Brain microvascular endothelial cell (primary cell): ENCODE results near the gene TIGAR.

Source experiments
- DNase-seq: peaks from one replicate; pipeline ENCODE4 v3.0.0-alpha.2; 2020
- H3K27ac ChIP-seq: fragments of 250-450 bp; sonication (Bioruptor Pico); 2 replicates; pipeline ENCODE4 v1.5.1; 2020; ENCODE audit warnings: mild to moderate bottlenecking, moderate library complexity
- H3K27me3 ChIP-seq: fragments of 250-450 bp; sonication (Bioruptor Pico); replicated peaks from 2 replicates; pipeline ENCODE4 v1.5.1; 2020; ENCODE audit warnings: mild to moderate bottlenecking
- H3K36me3 ChIP-seq: fragments of 250-450 bp; sonication (Bioruptor Pico); replicated peaks from 2 replicates; pipeline ENCODE4 v1.5.1; 2020; ENCODE audit warnings: mild to moderate bottlenecking
- H3K4me3 ChIP-seq: 2 replicates; pipeline ENCODE4 v1.5.1; 2011; ENCODE audit warnings: low read depth, mild to moderate bottlenecking, control low read depth, low read length, moderate library complexity
- in situ Hi-C: cut with HindIII; loops from 2 replicates; pipeline ENCODE4 v1.10.0; 2017; ENCODE audit warnings: low sequenced_read_pairs, low pct_ligation_motif_present
- TF ChIP-seq, protein P1 (sequence below): IDR thresholded peaks from 2 replicates; pipeline ENCODE4 v1.5.1; 2011; ENCODE audit warnings: low read depth, mild to moderate bottlenecking, moderate library complexity, low read length, control low read depth, inconsistent platforms; ENCODE audit errors: missing control alignments

TIGAR gene

DNA sequence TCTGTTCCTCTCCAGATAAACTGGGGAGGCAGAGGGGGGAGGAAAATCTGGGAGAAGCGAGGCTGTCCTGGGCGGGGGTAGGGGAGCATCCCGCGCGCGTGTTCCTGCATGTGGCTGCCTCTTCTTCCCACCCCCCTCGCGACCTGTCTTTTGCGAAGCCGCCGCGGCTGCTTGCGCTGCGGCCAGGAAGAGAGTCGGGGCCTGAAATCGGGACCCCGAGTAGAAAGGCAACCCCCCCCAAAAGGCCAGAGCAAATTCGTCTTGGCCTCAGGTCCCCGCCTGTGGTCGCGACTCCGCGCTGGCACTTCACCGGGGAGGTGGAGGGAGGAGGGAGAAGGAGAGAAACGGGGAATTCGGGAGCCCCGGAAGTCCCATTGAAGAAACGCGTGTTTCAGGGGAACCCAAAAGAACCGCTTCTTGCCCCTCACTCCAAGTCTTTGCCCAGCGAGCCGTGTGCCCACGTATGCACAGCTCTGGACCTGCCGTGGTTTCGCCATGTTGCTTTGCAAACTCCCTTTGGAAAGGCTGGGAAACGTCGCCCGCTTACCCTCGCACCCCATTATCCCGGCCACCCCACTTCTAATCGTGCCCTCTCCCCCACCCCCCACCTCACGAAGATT lies 46.5 kb upstream of the TIGAR start:
- H3K36me3 ChIP-seq: no peaks in the 10 kb centered on the region
- H3K27ac ChIP-seq: no peak overlapping the region
- TF ChIP-seq, protein P1, sequence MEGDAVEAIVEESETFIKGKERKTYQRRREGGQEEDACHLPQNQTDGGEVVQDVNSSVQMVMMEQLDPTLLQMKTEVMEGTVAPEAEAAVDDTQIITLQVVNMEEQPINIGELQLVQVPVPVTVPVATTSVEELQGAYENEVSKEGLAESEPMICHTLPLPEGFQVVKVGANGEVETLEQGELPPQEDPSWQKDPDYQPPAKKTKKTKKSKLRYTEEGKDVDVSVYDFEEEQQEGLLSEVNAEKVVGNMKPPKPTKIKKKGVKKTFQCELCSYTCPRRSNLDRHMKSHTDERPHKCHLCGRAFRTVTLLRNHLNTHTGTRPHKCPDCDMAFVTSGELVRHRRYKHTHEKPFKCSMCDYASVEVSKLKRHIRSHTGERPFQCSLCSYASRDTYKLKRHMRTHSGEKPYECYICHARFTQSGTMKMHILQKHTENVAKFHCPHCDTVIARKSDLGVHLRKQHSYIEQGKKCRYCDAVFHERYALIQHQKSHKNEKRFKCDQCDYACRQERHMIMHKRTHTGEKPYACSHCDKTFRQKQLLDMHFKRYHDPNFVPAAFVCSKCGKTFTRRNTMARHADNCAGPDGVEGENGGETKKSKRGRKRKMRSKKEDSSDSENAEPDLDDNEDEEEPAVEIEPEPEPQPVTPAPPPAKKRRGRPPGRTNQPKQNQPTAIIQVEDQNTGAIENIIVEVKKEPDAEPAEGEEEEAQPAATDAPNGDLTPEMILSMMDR: no peak
- in situ Hi-C loops: no loop called here
- H3K27me3 ChIP-seq: peaks cover 62% of the 10 kb centered on the region
- no peak for DNase-seq
- H3K4me3 ChIP-seq: peak overlapping the region; percentile 37

DNA sequence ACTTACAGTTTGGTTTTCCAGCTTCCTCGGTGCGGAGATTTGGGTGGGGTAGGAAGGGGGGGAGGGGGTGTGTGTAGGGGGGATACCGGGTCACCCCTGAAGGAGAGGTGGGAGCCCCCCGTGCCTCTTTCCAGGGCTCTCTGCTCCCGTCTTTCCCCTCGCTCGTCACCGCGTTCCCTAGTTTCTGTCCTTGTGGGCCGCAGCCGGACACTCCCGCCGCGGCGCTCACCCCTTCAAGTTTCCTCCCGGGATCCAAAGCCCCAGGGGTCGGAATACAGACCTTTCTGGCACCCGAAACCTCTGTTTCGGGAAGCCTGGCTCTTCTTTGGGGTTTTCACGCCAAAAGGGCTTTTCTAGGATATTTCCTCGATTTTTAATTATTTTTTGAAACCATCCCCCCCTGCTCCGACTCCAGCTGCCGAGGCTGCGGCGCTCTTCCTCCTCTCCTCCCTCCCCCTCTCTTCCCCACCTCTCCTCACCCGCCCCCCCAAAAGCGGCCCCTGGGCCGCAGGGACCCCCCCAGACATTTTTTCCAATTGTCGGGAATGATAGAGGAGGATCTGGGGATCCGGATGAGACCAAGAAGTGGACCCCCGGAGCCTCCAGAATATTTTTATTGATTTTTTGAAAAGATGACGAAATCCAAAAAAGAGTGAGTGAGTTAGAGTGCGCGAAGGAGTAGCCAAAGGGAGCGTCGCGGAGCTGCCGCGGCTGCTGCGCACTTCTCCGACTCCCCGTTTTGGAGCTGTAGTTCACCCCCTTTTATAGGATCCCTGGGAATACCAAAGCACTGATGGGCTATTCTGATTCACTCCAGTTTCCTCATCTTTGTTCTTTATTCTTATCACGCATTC lies 45.8 kb upstream of the TIGAR start:
- TF ChIP-seq, protein P1: no peak
- Histone ChIP-seq H3K27ac (no peak overlapping the region), H3K27me3 (peaks cover 56% of the 10 kb centered on the region), H3K36me3 (no peaks in the 10 kb centered on the region), H3K4me3 (peak overlapping the region; percentile 37)
- no peak for DNase-seq
- in situ Hi-C loops: no loop called here

DNA sequence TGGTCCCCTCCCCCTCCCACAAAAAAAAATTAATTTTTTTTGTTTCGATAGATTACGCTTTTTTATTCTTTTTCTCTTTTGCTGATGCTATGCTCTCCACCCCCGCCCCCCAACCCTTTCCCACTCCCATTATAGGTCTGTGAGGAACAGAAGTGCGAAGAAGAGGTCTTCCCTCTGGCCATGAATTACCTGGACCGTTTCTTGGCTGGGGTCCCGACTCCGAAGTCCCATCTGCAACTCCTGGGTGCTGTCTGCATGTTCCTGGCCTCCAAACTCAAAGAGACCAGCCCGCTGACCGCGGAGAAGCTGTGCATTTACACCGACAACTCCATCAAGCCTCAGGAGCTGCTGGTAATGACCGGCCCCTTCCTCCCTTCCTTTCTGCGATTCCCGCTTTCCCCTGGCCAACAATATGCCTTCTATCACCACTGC lies 45.1 kb upstream of the TIGAR start:
- H3K4me3 ChIP-seq: no peak overlapping the region

DNA sequence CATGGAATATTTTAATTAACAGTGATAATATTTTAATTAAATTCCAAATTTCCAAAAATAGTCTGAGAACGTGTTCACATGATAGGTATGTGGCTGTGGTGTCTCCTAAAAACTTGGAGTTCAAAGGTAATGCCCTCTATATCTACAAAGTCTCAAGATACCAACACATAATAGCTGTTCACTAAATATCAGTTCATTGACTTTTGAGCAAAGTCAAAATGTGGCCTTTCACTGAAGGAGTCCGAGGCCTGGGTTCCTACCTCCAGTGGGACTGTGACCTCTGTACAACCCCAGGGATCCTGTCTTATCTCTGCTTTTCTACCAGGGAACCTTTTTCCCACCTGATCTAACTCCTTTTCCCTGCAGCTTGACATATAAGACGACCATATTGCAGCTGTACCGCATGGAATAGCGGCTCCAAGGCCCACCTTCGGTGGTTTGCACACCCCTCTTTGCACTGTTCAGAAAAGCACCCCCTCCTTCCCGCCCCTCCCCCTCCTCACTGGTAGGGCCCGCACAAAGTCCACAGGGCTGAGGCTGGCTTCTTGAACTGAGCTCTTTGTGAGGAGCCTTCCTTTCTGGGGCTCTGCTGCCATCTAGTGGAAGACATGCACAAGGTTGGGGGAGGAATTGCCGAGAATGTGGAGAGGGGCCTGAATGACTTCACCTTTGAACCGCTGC lies 44.3 kb upstream of the TIGAR start:
- peak; percentile 78 for DNase-seq
- TF ChIP-seq, protein P1: peak; percentile 92
- Histone ChIP-seq H3K4me3 (no peak overlapping the region), H3K36me3 (no peaks in the 10 kb centered on the region), H3K27ac (no peak overlapping the region), H3K27me3 (peaks cover 44% of the 10 kb centered on the region)
- in situ Hi-C loops: no loop called here

More for the DNA sequence above, 45.1 kb upstream of the TIGAR start:
- in situ Hi-C loops: no loop called here
- no peak for DNase-seq
- Histone ChIP-seq H3K36me3 (no peaks in the 10 kb centered on the region), H3K27me3 (peaks cover 52% of the 10 kb centered on the region), H3K27ac (no peak overlapping the region)
- TF ChIP-seq, protein P1: no peak

DNA sequence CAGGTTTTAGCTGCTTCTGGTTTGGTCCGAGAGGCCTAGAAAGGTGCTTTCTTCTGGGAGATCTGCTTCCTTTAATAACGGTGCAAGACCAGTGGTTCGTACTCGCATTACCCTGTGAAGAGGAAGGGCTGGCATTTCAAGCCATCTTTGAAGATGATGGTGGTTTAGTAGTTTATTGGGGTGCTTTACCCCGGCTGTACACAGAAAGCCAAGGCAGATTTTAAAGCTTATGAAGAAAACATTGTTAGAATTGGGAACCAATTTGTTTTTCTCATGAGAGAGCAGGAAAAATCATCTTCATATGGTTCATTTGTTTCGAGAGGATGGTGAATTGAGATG lies 43.8 kb upstream of the TIGAR start:
- Histone ChIP-seq H3K36me3 (no peaks in the 10 kb centered on the region), H3K27ac (no peak overlapping the region), H3K4me3 (no peak overlapping the region), H3K27me3 (peaks cover 41% of the 10 kb centered on the region)
- no peak for DNase-seq
- in situ Hi-C loops: no loop called here
- TF ChIP-seq, protein P1: no peak
